KOPT-K1 (cell line): ENCODE results near the gene NT5E.
A peak's percentile ranks its signal among the peaks of the same experiment; 100 is the strongest.

Experiments
- H3K27ac ChIP-seq: fragments of 200-600 bp; sonication (generic); 2 replicates; pipeline ENCODE4 v1.5.1; 2016; ENCODE audit warnings: antibody characterized with exemption, mild to moderate bottlenecking, low read depth, low read length; ENCODE audit not compliant: poor library complexity, severe bottlenecking
- H3K36me3 ChIP-seq: fragments of 200-600 bp; sonication (generic); 2 replicates; pipeline ENCODE4 v1.5.1; 2017; ENCODE audit warnings: antibody characterized with exemption, mild to moderate bottlenecking, low read length, moderate library complexity; ENCODE audit not compliant: insufficient read depth
- H3K9me3 ChIP-seq: fragments of 200-600 bp; sonication (generic); 2 replicates; pipeline ENCODE4 v1.5.1; 2017; ENCODE audit warnings: antibody characterized with exemption, low read length, mild to moderate bottlenecking; ENCODE audit not compliant: insufficient read depth, poor library complexity, severe bottlenecking

NT5E gene

DNA sequence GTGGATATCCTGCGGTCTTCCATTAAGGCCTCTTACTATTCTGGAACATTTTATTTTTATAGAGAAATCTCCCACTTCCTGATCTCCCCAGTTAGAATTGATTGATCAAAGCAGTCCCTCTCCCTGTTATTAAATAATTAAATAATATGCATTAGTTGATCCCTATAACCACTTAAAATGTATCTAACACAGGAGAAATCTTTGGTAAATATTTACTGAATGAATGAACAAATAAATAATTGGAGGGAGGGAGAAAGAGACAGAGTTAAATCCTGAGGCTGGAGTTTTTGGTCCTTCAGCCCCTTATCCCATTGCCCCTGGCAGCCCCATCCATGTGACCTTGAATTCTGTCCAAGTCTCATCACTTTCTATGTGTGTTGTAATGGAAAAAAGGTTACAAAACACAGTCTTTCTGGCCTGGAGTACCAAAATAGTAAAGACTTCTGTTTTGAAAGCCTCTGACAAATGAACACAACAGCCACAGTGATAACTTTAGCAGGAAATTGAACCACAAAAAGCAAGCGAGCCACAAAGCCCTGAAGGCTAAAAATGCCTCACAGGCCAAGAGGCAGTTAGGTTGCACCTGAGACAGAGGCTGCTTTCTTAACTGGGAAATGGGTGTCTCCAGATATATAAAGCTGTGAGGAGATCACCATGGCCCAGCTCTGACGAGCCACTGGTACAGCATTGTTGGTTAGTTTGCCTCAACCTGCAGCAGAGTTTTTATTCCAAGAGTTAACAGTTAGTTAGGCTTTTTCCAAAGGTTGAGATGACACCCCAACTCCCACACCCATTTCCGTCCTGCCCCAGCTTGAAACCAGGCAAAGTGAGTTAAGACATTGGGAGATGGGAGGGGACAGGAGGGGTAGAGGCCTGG, 11.3 kb downstream of the NT5E start:
- H3K9me3 ChIP-seq: no peaks in the 10 kb centered on the region
- H3K27ac ChIP-seq: peak overlapping the region; percentile 71
- H3K36me3 ChIP-seq: no peaks in the 10 kb centered on the region

DNA sequence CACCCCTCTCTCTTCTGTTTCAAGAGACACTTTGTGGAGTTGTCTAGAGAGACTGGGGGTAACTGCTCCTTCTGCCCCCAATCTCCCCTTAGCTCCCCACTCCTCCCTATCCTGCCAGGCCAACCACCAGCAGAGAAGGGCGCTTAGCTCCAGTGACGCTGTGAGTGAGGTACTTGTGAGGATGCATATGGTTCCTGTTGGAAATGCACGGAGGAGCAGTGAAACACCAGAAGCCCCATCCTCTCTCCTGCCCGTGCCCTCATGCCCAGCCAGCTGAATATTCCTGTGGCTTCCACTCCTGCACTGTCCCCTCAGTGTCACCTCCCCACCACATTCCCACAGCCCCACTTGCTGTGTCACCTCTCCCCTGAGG, 11.9 kb downstream of the NT5E start:
- Histone ChIP-seq H3K36me3 (no peaks in the 10 kb centered on the region), H3K27ac (peak overlapping the region; percentile 71), H3K9me3 (no peaks in the 10 kb centered on the region)

DNA sequence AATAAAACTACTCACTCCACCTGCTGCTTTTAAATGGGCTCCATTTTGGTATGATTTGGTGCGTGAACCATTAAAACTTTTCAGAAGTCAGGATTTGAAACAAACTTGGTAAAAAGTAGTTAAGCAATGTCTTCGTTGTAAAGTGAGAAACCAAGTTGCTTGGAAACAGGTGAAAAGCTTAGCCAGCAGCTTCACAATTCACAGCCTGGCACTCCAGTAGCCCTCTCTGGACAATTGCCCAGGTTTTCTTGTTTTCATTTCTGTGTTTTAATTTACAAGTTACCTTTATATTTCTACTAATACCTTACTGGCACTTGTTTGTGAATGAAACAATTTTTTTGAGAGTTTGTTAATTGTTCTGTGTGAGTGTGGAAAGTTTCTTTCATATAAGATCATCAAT, 12.8 kb downstream of the NT5E start:
- no peaks in the 10 kb centered on the region for H3K36me3 ChIP-seq
- no peaks in the 10 kb centered on the region for H3K9me3 ChIP-seq
- H3K27ac ChIP-seq: no peak overlapping the region

DNA sequence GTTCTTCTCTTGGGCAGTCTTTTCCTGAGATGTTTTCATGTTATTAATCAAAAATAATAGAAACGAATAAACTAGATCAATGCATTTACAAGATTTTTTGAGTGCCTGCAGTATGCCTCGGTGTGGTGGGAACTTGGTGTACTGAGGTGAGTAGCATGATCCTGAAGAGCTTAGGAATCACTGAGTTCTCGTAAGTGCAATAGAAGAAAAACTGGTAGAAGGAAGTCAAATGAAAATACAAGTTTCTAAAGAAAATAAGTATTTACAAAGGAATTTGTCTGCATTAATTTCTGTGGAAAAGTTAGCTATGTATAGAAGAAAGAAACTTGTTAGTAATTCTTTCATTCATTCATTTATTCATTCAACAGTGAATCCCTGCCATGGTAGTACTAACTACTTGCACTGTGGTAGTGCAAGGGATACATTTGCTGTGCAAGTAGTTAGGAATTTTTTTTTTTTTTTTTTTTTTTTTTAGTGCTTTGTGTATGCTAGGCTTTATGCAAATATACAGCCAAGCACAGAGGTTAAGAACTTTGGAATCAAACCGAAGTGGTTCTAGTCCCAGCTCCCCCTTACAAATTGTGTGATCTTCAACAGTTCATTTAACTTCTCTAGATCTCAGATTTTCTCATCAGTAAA, 13.9 kb downstream of the NT5E start:
- Histone ChIP-seq H3K27ac (no peak overlapping the region), H3K36me3 (no peaks in the 10 kb centered on the region), H3K9me3 (no peaks in the 10 kb centered on the region)

DNA sequence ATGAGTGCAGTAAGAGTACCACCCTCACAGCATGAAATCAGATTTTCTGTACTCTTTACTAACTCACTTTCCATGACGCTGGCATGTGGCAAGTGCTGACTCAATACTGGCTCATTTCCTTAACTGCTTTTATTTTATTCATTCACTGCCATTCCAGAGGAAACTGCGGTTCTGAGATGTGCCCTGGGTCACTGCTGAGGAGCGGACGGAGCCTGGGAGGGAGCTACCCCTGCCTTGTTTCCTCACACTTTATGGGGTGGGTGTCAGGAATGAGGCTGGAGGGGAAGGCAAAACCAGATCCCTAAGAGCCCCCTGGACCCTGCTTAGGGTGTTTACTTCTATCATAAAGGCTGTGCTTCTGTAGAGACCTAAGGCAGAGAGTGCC, 14.4 kb downstream of the NT5E start:
- H3K36me3 ChIP-seq: no peaks in the 10 kb centered on the region
- H3K27ac ChIP-seq: no peak overlapping the region

GRCh38 chr6:85464722-85465150, 14.9 kb downstream of the NT5E start:
- Histone ChIP-seq H3K36me3 (no peaks in the 10 kb centered on the region), H3K27ac (no peak overlapping the region)

More for the DNA sequence above, 14.4 kb downstream of the NT5E start:
- no peaks in the 10 kb centered on the region for H3K9me3 ChIP-seq

GRCh38 chr6:85465762-85466161, 15.9 kb downstream of the NT5E start:
- no peaks in the 10 kb centered on the region for H3K9me3 ChIP-seq
- H3K36me3 ChIP-seq: no peaks in the 10 kb centered on the region
- H3K27ac ChIP-seq: no peak overlapping the region

More at GRCh38 chr6:85464722-85465150, 14.9 kb downstream of the NT5E start:
- H3K9me3 ChIP-seq: no peaks in the 10 kb centered on the region

DNA sequence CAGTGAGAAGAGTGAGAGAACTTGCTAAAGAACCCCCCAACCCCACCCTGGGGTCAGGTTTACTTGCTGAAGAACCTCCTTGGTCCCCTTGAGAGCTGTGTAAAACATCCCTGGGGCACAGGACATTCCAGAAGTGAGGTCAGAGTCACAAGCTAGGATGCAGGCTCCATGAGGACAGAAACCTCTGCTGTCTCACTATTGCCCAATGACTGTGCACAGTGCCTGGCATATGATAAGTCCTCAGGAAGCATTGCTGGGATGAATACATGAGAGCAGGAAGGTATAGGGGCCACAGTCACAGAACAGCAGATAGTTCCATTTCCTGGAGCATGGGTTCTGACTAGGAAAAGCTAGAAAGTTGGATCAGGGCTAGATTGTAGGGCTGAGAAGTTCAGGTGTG, 18.4 kb downstream of the NT5E start:
- no peaks in the 10 kb centered on the region for H3K36me3 ChIP-seq
- H3K27ac ChIP-seq: no peak overlapping the region
- no peaks in the 10 kb centered on the region for H3K9me3 ChIP-seq

DNA sequence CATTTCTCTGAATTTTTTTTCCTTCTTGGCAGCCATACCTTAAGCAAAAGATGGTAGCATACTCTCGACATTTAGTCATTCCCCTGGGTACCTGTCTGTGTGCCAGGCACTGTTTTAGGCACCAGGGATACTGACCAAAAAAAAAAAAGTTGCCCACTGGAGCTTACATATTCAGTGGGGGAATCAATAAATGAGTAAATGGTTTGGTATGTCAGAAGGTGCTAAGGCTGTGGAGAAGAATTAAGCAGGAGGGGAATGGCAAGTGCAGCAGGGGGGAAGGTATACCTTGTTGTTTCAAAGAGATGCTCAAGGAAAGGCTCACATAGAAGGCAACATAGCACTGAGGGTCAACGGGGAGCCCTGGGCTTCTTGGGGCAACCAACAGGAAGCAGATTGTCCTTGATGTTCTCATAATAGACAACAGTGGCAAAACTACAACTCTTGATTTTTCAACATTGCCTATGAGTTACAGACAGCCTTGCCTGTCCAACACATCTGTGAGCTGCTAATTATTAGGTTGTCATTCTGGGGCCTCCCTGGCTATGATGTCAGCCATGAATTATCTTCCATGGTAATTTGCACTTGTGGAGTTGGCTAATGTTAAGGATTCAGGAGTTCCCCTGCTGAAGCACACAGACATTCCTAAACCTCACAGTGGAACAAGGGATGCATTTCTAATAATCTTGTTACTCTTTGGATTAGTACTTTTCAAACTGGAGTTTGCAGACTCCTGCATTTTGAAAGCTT, 19.6 kb downstream of the NT5E start:
- Histone ChIP-seq H3K36me3 (no peaks in the 10 kb centered on the region), H3K27ac (no peak overlapping the region), H3K9me3 (no peaks in the 10 kb centered on the region)

DNA sequence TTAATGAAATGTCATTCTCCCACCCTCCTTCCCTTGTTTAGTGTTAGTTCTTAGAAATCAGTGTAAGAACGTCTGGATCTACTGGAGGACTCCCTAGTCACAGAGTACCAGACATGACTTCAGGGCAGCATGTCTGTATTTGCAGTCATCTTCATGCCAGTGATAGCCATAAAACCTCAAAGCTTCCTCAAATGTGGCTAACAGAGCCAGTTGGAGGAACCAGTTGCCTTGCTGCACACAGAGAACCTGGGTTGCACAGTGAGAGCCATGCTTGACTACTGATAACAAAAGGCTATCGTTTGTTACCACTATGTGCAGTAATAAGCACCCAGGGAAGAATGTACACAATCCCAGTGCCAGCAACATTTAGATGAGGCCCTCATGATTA, 20.1 kb downstream of the NT5E start:
- Histone ChIP-seq H3K36me3 (no peaks in the 10 kb centered on the region), H3K27ac (no peak overlapping the region), H3K9me3 (no peaks in the 10 kb centered on the region)

DNA sequence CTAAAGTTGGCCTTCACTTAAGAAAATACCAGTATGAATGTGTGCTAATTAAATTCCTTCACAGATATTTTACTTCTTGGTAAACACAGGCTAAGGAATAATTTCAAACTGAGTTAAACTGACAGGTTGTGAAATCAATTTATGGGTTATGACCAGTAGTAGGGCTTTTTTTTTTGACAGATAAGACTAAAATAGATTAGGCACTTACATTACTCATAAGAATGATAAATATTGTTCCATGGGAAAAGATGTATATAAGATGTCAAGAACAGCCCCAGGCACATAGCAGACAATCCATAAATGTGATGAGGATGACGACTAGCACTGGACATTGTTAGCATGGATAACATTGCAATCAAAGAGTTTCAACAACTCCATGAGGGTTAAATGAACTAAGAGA, 22.9 kb downstream of the NT5E start:
- no peak overlapping the region for H3K27ac ChIP-seq
- H3K36me3 ChIP-seq: no peaks in the 10 kb centered on the region
- peaks cover 6% of the 10 kb centered on the region for H3K9me3 ChIP-seq

DNA sequence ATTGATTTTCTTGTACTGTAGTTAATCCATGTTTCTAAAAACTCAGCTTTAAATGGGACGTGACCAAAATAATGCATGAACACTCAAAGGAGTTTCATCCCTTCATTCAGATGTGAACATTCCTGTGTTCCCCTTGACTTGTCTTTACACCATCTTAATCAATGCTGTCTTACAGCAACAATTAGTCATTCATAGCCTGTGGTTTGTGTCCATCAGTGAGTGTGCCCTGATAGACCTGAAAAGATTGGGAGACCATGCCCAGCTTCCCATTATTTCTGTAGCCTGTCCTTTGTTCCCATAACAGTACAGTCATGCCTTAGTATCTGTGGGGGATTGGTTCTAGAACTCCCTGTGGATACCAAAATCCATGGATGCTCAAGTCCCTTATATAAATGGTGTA, 23.9 kb downstream of the NT5E start:
- no peaks in the 10 kb centered on the region for H3K36me3 ChIP-seq
- H3K9me3 ChIP-seq: peaks cover 6% of the 10 kb centered on the region
- no peak overlapping the region for H3K27ac ChIP-seq

DNA sequence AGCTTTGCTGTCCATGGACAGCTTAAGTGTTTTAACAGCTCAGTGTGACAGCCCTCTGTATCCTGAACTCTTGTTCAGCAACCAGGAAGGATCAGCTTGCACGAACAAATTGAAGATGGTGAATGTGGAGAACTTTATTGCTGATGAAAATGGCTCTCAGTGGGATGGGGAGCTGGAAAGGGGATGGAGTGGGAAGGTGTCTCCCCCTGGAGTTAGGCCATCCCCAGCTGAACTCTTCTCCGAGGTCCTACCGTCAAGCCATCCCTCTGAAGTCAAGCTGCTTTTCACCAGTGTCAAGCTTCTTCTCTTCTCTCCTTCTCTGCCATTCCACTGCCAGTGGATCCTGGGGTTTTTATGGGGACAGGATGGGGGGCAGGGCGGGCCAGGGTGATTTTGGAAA, 26.6 kb downstream of the NT5E start:
- Histone ChIP-seq H3K36me3 (no peaks in the 10 kb centered on the region), H3K9me3 (peaks cover 6% of the 10 kb centered on the region), H3K27ac (no peak overlapping the region)

DNA sequence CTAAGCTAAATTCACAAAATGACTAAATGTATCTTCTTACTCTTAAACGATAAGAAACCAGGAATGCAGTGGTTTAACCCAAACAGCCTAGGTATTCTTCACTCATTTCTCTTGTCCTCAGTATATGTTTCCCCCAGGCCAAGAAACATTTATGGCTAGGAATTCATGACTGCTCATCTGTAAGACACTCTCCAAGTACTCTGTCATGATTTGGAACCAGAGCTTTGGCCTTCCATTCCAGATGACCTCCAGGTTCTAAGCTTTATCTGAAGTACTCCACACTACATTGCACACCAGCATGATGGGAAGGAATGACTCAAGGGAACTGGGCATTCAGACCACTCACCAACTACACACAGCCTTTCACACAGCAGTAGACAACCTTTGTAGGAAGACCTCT, 29.3 kb downstream of the NT5E start:
- no peak overlapping the region for H3K27ac ChIP-seq
- H3K9me3 ChIP-seq: peaks cover 6% of the 10 kb centered on the region
- no peaks in the 10 kb centered on the region for H3K36me3 ChIP-seq

DNA sequence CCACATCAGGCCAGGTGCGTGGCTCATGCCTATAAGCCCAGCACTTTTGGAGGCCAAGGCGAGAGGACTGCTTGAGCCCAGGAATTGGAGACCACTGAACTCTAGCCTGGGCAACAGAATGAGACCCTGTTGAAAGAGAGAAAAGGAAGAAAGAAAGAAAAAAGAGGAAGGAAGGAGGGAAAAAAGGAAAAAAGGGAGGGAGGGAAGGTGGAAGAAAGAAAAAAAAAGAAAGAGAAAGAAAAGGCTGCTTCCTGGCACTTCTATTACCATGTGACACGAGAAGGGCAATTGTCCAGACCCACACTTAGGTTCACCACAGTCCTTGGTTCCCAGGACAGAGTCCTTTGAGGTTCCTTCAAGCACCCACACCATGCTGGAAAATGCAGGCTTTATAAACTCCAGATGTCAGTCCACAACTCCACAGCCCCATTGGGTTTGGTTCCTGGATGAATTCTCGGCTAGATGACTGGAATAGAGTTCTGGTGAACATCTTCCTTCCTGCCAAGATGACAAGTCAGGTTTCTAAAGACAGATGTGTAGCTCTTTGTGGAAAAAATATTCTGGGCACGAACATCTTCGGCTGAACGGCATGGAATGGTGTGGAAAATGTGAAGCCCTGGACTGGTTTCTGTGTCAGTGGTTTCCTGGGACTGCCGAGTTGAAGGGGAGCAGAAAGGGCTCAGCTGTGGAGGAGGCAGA, 32.5 kb downstream of the NT5E start:
- Histone ChIP-seq H3K36me3 (no peaks in the 10 kb centered on the region), H3K9me3 (no peaks in the 10 kb centered on the region), H3K27ac (no peak overlapping the region)
